Keratinocyte (primary cell): ENCODE results near the gene ATP8A1. TPM values are rescaled to one million over a fixed set of nuclear protein-coding genes. Genes with fewer than 3 reads are reported as not detected.

ENCODE experiments used
- DNase-seq: peaks from one replicate; pipeline ENCODE4 v3.0.0-alpha.2; 2011; ENCODE audit warnings: low read depth, missing footprints, low spot score
- FAIRE-seq: peaks from 2 replicates; lab custom pipeline; 2011; peaks lifted over from hg19 to GRCh38; lab: Jason Lieb, UNC
- H2AFZ ChIP-seq: 2 replicates; pipeline ENCODE4 v1.6.0; 2012; ENCODE audit warnings: low read length, control low read depth, inconsistent platforms; ENCODE audit not compliant: control insufficient read depth
- H3K27ac ChIP-seq: 2 replicates; pipeline ENCODE4 v1.5.1; 2011; ENCODE audit warnings: low read length; ENCODE audit not compliant: control insufficient read depth, insufficient read depth
- H3K27me3 ChIP-seq: 3 replicates; pipeline ENCODE4 v1.6.0; 2011; ENCODE audit warnings: low read length; ENCODE audit not compliant: control insufficient read depth, insufficient read depth; ENCODE audit errors: extremely low read depth
- H3K36me3 ChIP-seq, 2 experiments: 2 replicates in 1 of 2; 3 replicates in 1 of 2; pipeline ENCODE4 v1.5.1; 2011; ENCODE audit warnings: low read length in 2 of 2, mild to moderate bottlenecking in 1 of 2; ENCODE audit not compliant: control insufficient read depth in 2 of 2, insufficient read depth in 2 of 2; ENCODE audit errors: extremely low read depth in 1 of 2
- H3K4me1 ChIP-seq: 3 replicates; pipeline ENCODE4 v1.5.1; 2011; ENCODE audit warnings: low read length; ENCODE audit not compliant: control insufficient read depth, insufficient read depth; ENCODE audit errors: extremely low read depth
- H3K4me2 ChIP-seq: 3 replicates; pipeline ENCODE4 v1.6.0; 2011; ENCODE audit warnings: low read depth, low read length; ENCODE audit not compliant: control insufficient read depth, insufficient read depth; ENCODE audit errors: extremely low read depth
- H3K4me3 ChIP-seq, 3 experiments: fragments of 200-600 bp in 1 of 3; sonication (generic) in 1 of 3; 2 replicates in 2 of 3; 3 replicates in 1 of 3; pipeline ENCODE4 v1.5.1; 2011 to 2016; ENCODE audit warnings: low read length in 3 of 3, mild to moderate bottlenecking in 3 of 3, control low read depth in 2 of 3, inconsistent platforms in 1 of 3, low read depth in 1 of 3, mixed read lengths in 1 of 3, mixed run types in 1 of 3, moderate library complexity in 1 of 3; ENCODE audit not compliant: control insufficient read depth in 2 of 3, insufficient read depth in 2 of 3; ENCODE audit errors: extremely low read depth in 1 of 3
- H3K79me2 ChIP-seq: 2 replicates; pipeline ENCODE4 v1.6.0; 2012; ENCODE audit warnings: low read length; ENCODE audit not compliant: control insufficient read depth, insufficient read depth
- H3K9ac ChIP-seq: 3 replicates; pipeline ENCODE4 v1.6.0; 2011; ENCODE audit warnings: low read length; ENCODE audit not compliant: control insufficient read depth, insufficient read depth; ENCODE audit errors: extremely low read depth
- H3K9me1 ChIP-seq: 3 replicates; pipeline ENCODE4 v1.6.0; 2011; ENCODE audit warnings: low read length; ENCODE audit not compliant: control insufficient read depth, insufficient read depth; ENCODE audit errors: extremely low read depth
- H3K9me3 ChIP-seq: 2 replicates; pipeline ENCODE4 v1.5.1; 2012; ENCODE audit warnings: low read depth, low read length; ENCODE audit not compliant: control insufficient read depth
- H4K20me1 ChIP-seq: 3 replicates; pipeline ENCODE4 v1.6.0; 2011; ENCODE audit warnings: low read length; ENCODE audit not compliant: control insufficient read depth, insufficient read depth; ENCODE audit errors: extremely low read depth
- CTCF ChIP-seq, 3 experiments: IDR thresholded peaks in 1 of 3; conservative IDR thresholded peaks in 1 of 3; optimal IDR thresholded peaks in 1 of 3; 2 replicates in 2 of 3; 3 replicates in 1 of 3; pipeline versions ENCODE3 to v1.5.1; 2011; ENCODE audit warnings: low read length in 3 of 3, mild to moderate bottlenecking in 3 of 3, moderate library complexity in 2 of 3, control low read depth in 1 of 3, inconsistent platforms in 1 of 3; ENCODE audit not compliant: insufficient read depth in 2 of 3; ENCODE audit errors: extremely low read depth in 1 of 3
- EZH2 ChIP-seq: IDR thresholded peaks from one replicate; pipeline ENCODE4 v1.6.1; 2012; ENCODE audit warnings: inconsistent platforms, mild to moderate bottlenecking, low read length, moderate library complexity
- dilution Hi-C: fragments of 300-500 bp; cut with MboI; formaldehyde crosslinking; loops from one replicate; pipeline ENCODE4 v1.7.0; 2020; ENCODE audit warnings: low sequenced_read_pairs; ENCODE audit not compliant: extremely low pct_ligation_motif_present
- polyA plus RNA-seq, 5 experiments: library from polyadenylated mRNA; depleted of rRNA in 3 of 5; stranded (reverse) in 3 of 5; stranded (forward) in 1 of 5; unstranded in 1 of 5; fragments of >200 nt; gene quantifications; 1 replicate in 1 of 5; 2 replicates in 3 of 5; 3 replicates in 1 of 5; pipeline versions ENCODE4 v1.2.1 to v1.2.3, GENCODE V29; 2011 to 2012; ENCODE audit warnings: missing spikeins in 2 of 5, low read depth in 1 of 5, low replicate concordance in 1 of 5

Gene ATP8A1
- polyA plus RNA-seq, 1 donor (not counting 4 experiments of a cell fraction or from before 2014, with no cell fraction given), result 0.20 TPM

GRCh38 chr4:42612898-42613297 is 44.0 kb downstream of the ATP8A1 start:
- dilution Hi-C loops, result no loop called here
- H4K20me1 ChIP-seq, result no peaks in the 10 kb centered on the region

GRCh38 chr4:42610941-42611340 is 46.0 kb downstream of the ATP8A1 start:
- H3K9me3 ChIP-seq, result no peaks in the 10 kb centered on the region
- H3K4me3 ChIP-seq, result no peak overlapping the region
- TF ChIP-seq CTCF (optimal IDR thresholded peaks at IDR 0.05 in 1 of 3, IDR thresholded peaks at IDR 0.05 in 1 of 3, conservative IDR thresholded peaks at IDR 0.05 in 1 of 3; ENCODE audit: extremely low read depth in 1 of 3, insufficient read depth in 2 of 3, low read length in 3 of 3), result no peak
- no peak for TF ChIP-seq EZH2
- H3K9me1 ChIP-seq, result no peaks in the 10 kb centered on the region
- no peaks in the 10 kb centered on the region for H3K4me1 ChIP-seq
- DNase-seq (no peak), FAIRE-seq (no peak)
- no peak overlapping the region for H3K27ac ChIP-seq
- H3K79me2 ChIP-seq, result no peaks in the 10 kb centered on the region
- dilution Hi-C loops, result no loop called here
- no peaks in the 10 kb centered on the region for H3K27me3 ChIP-seq
- no peaks in the 10 kb centered on the region for H3K36me3 ChIP-seq
- H4K20me1 ChIP-seq, result no peaks in the 10 kb centered on the region
- no peak overlapping the region for H2AFZ ChIP-seq
- no peak overlapping the region for H3K4me2 ChIP-seq
- no peak overlapping the region for H3K9ac ChIP-seq

More at GRCh38 chr4:42612898-42613297, 44.0 kb downstream of the ATP8A1 start:
- Histone ChIP-seq H3K4me2 (no peak overlapping the region), H3K36me3 (no peaks in the 10 kb centered on the region), H3K9ac (no peak overlapping the region), H3K4me3 (no peak overlapping the region), H3K27me3 (no peaks in the 10 kb centered on the region), H3K79me2 (no peaks in the 10 kb centered on the region), H3K27ac (no peak overlapping the region), H3K9me1 (no peaks in the 10 kb centered on the region), H3K4me1 (no peaks in the 10 kb centered on the region), H2AFZ (no peak overlapping the region), H3K9me3 (no peaks in the 10 kb centered on the region)
- DNase-seq (no peak), FAIRE-seq (no peak)
- TF ChIP-seq CTCF (optimal IDR thresholded peaks at IDR 0.05 in 1 of 3, IDR thresholded peaks at IDR 0.05 in 1 of 3, conservative IDR thresholded peaks at IDR 0.05 in 1 of 3; ENCODE audit: extremely low read depth in 1 of 3, insufficient read depth in 2 of 3, low read length in 3 of 3), result no peak
- no peak for TF ChIP-seq EZH2
